Activated naive CD8-positive, alpha-beta T cell treated with anti-CD3 and anti-CD28 coated beads for 36 hours (primary cell): ENCODE results near the gene OSBPL5. TPM values are rescaled to one million over a fixed set of nuclear protein-coding genes. Genes with fewer than 3 reads are reported as not detected.

Experiments
- DNase-seq: peaks from one replicate; pipeline ENCODE4 v3.0.0; 2021
- H3K27ac Mint-ChIP-seq: one replicate; pipeline ENCODE4 v1.8.0; 2022; ENCODE audit warnings: mild to moderate bottlenecking, moderate library complexity, mixed read lengths
- H3K27me3 Mint-ChIP-seq: one replicate; pipeline ENCODE4 v1.8.0; 2022; ENCODE audit warnings: mild to moderate bottlenecking, mixed read lengths
- H3K36me3 Mint-ChIP-seq: one replicate; pipeline ENCODE4 v1.8.0; 2021; ENCODE audit warnings: mild to moderate bottlenecking, mixed read lengths
- H3K4me1 Mint-ChIP-seq: one replicate; pipeline ENCODE4 v1.8.0; 2021; ENCODE audit warnings: mixed read lengths
- H3K4me3 Mint-ChIP-seq: one replicate; pipeline ENCODE4 v1.8.0; 2022; ENCODE audit warnings: mild to moderate bottlenecking, moderate library complexity, mixed read lengths
- H3K9me3 Mint-ChIP-seq: one replicate; pipeline ENCODE4 v1.8.0; 2022; ENCODE audit warnings: mixed read lengths
- total RNA-seq, 2 experiments: library from RNA; stranded (reverse); gene quantifications; one replicate each; pipeline ENCODE4 v1.2.3, GENCODE V29; 2021

OSBPL5 gene
- total RNA-seq, 2 experiments from 2014 or later, result 6.6 to 7.3 TPM

DNA sequence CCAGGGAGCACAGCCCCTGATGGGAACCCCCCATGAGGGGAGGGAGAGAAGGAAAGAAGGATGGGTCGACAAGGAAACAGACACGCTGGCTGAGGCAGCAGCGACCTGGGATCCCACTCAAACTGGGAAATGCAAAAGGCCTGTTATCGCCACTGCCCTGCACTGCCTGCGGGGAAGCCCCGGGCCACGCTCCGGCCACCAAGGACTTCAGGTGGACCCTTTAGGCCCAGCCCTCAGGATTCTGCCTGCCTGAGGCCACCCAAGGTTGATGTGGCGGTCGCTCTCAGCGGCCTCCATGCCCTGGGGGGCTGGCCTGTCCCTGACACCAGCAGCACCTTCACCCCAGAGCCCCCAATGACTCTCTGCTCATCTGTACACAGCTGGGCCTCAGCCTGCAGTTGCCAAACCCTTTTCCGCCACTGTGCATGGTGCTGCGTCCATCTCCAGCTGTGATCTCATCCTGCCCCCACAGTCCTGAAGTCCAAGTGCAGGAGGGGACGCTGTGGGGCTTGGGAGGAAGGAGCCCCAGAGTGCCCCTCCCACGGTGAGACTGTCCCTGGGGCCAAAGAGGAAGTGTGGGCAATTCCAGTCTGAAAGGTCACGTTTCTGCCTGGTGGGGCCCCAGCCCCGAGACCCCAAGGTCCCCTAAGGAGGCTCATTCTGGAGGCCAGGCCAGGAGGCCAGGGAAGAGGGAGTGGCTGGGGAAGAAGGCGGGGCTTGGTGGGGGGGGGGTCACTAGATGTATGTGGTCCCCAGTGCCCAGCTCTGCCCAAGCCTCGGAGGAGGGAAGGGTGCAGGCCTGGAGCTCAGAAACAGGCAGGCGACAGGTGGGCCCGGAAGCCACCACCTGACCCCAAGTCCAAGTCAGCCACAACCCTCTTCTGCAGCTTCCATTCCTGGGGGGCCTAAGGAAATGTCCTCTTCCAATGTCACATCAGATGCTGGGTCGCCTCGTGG, 31.6 kb downstream of the OSBPL5 start:
- H3K27ac Mint-ChIP-seq, result no peak overlapping the region
- no peaks in the 10 kb centered on the region for H3K27me3 Mint-ChIP-seq
- no peaks in the 10 kb centered on the region for H3K9me3 Mint-ChIP-seq
- no peaks in the 10 kb centered on the region for H3K36me3 Mint-ChIP-seq
- no peak overlapping the region for H3K4me3 Mint-ChIP-seq
- H3K4me1 Mint-ChIP-seq, result peaks cover 17% of the 10 kb centered on the region
- DNase-seq, result no peak

DNA sequence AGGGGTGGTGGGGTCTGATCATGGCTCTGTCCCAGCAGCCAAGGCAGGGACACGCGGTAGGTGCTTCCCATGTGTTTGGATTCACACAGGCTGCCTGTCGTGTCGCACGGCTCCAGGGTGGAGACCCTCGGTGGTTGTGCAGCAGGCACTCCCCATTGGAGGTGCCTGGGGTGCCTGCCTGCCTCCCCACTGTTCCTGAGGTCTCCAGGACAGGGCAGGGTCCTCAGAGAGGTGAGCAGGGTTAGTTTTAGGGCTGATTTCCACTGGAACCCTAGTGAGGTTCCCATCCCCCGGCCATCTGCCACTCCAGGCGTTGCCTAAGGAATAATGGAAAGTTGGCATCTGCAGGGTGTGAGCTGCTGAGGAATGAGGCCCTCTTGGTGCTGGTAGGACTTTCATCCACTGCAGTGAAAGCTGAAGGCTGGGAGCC, 32.3 kb downstream of the OSBPL5 start:
- H3K27ac Mint-ChIP-seq, result no peak overlapping the region

DNA sequence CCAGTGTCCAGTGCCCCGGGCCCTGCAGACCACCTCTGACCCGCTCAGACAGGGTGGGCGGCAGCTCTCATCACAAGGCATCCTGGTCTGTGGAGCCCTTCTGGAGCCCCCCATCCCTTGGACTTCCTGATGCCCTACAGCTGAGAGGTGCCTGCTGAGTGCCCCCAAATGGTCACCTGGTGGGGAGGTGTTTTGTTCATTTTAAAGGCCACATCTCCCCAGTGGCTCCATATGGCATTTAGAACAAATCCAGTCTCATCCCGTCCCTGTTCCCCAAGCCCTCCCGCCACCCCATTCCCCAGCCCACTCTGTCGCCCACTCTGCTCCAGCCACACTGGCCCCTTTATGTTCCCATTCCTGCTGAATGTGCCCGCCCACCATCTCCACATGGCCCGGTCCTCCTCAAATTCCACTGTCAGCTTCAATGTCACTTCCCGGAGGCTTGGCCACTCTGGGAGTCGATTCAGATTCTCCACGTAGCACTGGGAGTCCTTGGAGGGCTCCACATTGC, 32.8 kb downstream of the OSBPL5 start:
- no peaks in the 10 kb centered on the region for H3K36me3 Mint-ChIP-seq

More for the DNA sequence above, 32.3 kb downstream of the OSBPL5 start:
- Mint-ChIP-seq H3K9me3 (no peaks in the 10 kb centered on the region), H3K27me3 (no peaks in the 10 kb centered on the region), H3K36me3 (no peaks in the 10 kb centered on the region), H3K4me1 (peaks cover 17% of the 10 kb centered on the region), H3K4me3 (no peak overlapping the region)
- no peak for DNase-seq

DNA sequence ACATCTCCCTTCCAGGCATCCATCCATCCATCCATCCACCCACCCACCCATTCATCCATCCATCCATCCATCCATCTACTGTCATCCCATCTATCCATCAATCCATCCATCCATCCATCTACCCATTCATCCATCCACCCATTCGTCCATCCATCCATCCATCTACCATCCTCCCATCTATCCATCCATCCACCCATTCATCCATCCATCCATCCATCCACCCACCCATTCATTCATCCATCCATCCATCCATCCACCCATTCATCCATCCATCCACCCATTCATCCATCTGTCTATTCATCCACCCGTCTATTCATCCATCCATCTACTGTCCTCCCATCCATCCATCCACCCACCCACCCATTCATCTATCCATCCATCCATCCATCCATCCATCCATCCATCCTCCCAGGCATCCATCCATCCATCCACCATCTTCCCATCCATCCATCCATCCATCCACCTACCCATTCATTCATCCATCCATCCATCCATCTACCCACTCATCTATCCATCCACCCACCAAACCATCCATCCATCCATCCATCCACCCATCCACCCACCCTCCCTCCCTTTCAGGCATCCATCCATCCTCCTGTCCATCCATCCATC, 33.7 kb downstream of the OSBPL5 start:
- peaks cover 9% of the 10 kb centered on the region for H3K4me1 Mint-ChIP-seq
- DNase-seq, result no peak
- H3K36me3 Mint-ChIP-seq, result no peaks in the 10 kb centered on the region
- H3K27ac Mint-ChIP-seq, result no peak overlapping the region
- no peak overlapping the region for H3K4me3 Mint-ChIP-seq
- no peaks in the 10 kb centered on the region for H3K9me3 Mint-ChIP-seq
- H3K27me3 Mint-ChIP-seq, result no peaks in the 10 kb centered on the region

More for the DNA sequence above, 32.8 kb downstream of the OSBPL5 start:
- DNase-seq, result no peak
- no peaks in the 10 kb centered on the region for H3K27me3 Mint-ChIP-seq
- no peak overlapping the region for H3K4me3 Mint-ChIP-seq
- H3K4me1 Mint-ChIP-seq, result peaks cover 14% of the 10 kb centered on the region
- H3K9me3 Mint-ChIP-seq, result no peaks in the 10 kb centered on the region
- H3K27ac Mint-ChIP-seq, result no peak overlapping the region

DNA sequence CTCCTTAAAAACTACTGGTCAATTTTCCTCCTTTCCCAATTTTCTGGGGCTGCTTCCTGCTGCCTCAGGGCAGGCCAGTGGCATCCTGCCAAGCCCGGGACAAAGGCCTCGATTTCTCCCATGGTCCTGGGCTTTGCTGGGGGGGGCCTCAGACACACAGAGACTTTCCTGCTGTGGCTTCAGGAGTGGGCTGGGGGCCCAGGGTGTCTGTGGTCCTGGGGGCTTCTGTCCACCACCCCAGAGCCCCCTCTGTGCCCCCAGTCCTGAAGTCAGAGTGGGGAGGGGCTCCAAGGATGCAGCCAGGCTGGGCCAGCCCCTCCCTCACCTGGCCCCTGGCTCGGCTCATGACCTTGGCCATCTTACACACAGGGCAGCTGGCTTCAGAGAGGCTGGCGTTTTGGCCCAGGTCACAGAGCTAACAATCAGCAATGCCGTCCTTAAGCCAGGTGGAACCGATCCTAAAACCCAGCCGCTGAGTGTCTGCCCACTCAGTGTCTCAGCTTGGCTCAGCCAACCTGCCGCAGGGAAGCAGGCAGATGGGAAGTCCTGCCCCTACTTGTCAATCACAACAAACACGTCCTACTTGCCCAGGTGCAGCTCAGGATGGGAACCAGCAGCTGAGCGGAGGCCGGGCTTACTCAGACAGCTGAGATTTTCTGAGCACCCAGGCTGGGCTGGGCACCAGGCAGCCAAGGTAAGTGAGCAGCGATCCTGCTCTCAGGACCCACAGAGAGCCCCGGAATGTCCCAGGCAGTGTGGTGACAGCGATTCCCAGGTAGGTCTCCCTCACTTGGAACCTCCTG, 34.6 kb downstream of the OSBPL5 start:
- no peak overlapping the region for H3K4me3 Mint-ChIP-seq
- no peaks in the 10 kb centered on the region for H3K27me3 Mint-ChIP-seq
- H3K4me1 Mint-ChIP-seq, result peaks cover 4% of the 10 kb centered on the region
- H3K27ac Mint-ChIP-seq, result no peak overlapping the region
- H3K36me3 Mint-ChIP-seq, result no peaks in the 10 kb centered on the region
- no peak for DNase-seq
- no peaks in the 10 kb centered on the region for H3K9me3 Mint-ChIP-seq

DNA sequence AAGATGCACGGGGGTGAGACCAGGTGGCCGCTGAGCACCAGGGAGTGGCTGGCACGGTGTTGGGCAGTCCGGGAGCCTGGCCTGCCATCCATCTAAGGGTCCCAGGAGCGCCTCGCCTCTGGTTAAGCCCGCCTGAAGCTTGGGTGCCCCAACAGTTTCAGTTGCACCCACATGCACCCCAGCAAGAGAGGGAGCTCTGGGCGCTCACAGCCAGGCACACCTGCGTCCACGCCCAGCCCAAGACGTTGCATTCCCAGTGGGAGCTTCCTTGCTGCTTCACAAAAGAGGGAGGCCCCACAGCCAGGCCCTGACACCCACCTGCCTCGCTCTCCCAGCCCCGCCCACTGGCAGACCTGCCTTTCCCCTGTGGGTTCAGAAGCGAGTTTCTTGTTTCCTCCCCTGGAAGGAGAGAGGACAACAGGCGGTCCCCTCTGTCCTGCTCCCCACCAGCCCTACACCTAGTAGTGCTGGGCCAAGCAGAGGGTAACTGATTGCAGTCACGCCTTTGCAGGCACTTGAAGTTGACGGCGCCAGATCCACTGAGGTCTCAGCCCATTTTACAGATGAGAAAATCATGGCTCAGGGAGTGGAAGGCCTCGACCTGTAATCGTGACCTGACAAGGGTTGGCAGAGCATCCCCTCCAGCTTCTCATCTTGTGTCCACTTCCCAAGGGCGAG, 35.4 kb downstream of the OSBPL5 start:
- H3K4me1 Mint-ChIP-seq, result no peaks in the 10 kb centered on the region

DNA sequence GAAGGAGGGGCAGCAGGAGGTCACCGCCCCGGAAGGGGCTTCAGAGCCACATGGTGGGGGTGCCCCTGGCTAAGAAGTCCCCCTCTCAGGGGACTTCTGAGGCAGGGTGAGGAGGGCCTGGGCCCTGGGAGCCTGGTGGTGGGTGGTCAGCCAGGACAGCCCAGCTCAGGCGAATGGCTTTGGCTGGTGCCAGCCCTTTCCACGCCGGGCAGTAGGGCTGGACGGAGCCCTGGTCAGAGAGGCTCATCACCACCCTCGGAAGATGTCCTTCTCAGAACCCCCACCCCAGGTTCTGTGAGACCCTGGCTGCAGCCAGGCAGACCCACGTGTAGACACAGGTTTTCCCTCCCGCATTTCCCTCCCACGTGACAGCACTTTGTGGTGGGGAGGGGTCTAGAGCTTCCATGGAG, 35.9 kb downstream of the OSBPL5 start:
- no peak for DNase-seq
- Mint-ChIP-seq H3K4me1 (no peaks in the 10 kb centered on the region), H3K27me3 (no peaks in the 10 kb centered on the region), H3K27ac (no peak overlapping the region), H3K4me3 (no peak overlapping the region), H3K36me3 (no peaks in the 10 kb centered on the region), H3K9me3 (no peaks in the 10 kb centered on the region)

More for the DNA sequence above, 35.4 kb downstream of the OSBPL5 start:
- Mint-ChIP-seq H3K36me3 (no peaks in the 10 kb centered on the region), H3K27ac (no peak overlapping the region), H3K27me3 (no peaks in the 10 kb centered on the region), H3K9me3 (no peaks in the 10 kb centered on the region), H3K4me3 (no peak overlapping the region)
- DNase-seq, result no peak

DNA sequence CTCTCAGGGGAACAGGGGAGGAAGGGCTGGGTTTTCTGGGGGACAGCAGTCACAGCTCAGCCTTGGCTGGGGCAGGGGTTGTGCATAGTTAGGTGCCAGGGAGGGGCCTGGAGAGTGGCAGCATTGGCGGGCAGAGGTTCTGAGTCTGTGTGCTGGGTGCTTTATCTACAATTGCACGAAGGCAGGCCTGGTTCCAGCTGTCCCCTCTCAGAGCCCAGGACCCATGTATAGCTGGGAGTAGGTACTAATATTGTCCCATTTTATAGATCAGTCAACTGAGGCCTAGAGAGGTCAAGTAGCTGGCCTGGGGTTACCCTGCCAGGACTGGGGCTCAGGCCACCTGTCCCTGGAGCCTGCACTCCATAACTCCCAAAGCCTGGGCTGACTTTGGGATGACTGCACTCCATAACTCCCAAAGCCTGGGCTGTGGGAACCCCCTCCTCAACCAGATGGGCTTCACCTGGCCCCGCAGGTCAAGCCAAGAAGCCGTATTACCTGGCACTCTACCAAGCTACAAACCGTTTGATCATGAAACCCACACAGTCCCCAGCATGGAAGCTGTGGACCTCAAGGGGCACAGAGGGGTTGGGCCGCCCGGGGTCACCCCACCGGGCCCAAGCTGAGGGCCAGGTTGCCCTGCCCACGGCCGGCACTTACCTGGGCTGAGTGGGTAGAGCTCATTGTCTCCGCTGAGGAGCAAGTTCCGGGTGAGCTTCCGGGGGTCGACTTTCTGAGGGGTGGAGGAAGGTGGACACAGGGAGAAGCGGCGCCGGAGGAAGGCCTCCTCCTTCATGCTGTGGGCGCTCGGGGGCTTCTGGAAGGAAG, 36.5 kb downstream of the OSBPL5 start:
- H3K4me3 Mint-ChIP-seq, result no peak overlapping the region
- no peaks in the 10 kb centered on the region for H3K27me3 Mint-ChIP-seq
- no peaks in the 10 kb centered on the region for H3K36me3 Mint-ChIP-seq
- no peak for DNase-seq
- H3K9me3 Mint-ChIP-seq, result no peaks in the 10 kb centered on the region
- H3K27ac Mint-ChIP-seq, result no peak overlapping the region
- no peaks in the 10 kb centered on the region for H3K4me1 Mint-ChIP-seq

DNA sequence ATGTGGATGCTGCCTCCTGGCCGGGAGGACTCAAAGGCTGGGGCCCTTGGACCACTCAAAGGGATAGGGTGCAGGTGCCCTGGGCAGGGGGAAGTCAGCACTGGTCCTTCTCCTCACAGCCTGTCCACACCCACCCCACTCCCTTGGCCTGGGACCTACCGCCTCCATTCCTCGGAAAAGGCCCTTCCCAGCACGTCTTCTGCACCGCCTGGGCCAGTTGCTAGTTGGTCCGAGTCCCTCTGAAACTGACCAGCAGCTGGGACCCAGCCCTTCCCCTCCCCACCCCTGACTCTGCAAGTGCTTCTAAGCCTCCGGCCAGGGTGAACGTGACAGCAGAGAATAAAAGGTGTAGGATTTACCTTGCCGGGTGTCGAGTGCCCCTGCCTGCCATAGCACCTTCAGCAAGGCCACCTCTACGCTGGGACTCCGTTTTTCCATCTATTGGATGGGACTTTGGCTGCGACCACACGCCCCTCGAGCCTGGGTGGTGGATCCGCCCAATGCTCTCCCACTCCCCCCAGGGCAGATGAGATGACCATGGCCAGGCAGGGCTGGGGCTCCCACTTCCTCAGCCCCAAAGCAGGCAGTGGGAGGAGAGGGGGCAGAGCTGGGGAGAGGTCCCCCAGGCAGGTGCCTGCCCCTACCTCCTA, 37.3 kb downstream of the OSBPL5 start:
- DNase-seq, result no peak
- H3K4me1 Mint-ChIP-seq, result no peaks in the 10 kb centered on the region
- H3K27ac Mint-ChIP-seq, result no peak overlapping the region
- H3K27me3 Mint-ChIP-seq, result no peaks in the 10 kb centered on the region
- no peaks in the 10 kb centered on the region for H3K9me3 Mint-ChIP-seq
- H3K4me3 Mint-ChIP-seq, result no peak overlapping the region
- no peaks in the 10 kb centered on the region for H3K36me3 Mint-ChIP-seq

DNA sequence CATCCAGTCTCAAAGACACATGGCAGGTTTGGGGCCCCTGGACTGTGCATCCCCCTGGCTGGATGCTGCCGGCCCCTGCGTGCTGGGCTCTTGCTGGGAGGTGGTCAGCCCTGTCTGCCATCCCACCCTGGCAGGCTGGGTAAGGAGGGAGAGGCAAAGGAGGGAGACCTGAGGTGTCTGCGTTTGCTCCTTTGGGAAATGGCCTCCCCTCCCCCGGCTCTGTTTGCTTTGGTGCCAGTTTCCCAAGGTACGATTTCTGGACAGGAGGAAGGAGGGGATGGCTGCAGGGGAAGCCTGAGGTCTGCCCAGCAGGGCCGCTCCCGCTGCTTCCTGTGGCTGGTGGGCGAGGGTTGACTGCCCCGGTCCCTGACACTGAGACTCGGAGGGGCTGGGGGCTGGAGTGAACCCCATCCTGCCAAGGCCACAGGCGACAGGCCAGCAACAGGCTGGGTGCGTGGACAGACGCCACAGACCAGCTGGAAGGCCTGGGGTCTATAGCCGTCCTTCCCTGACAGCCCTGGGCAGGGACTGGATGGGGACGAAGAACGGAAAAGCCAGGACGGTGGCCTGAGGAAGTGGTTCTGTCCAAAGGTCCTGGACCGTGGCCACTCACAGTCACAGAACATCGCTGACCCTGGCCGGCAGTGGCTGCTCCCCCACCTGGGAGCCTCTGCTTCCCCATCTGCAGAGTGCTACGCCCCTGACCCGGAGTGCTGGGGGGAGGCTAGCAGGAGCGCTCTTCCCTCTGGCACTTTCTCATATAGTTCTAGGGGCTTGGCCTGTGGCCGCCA, 38.0 kb downstream of the OSBPL5 start:
- H3K36me3 Mint-ChIP-seq, result no peaks in the 10 kb centered on the region
- no peak overlapping the region for H3K27ac Mint-ChIP-seq
- H3K4me3 Mint-ChIP-seq, result no peak overlapping the region
- no peaks in the 10 kb centered on the region for H3K27me3 Mint-ChIP-seq
- no peaks in the 10 kb centered on the region for H3K9me3 Mint-ChIP-seq
- no peak for DNase-seq
- no peaks in the 10 kb centered on the region for H3K4me1 Mint-ChIP-seq

DNA sequence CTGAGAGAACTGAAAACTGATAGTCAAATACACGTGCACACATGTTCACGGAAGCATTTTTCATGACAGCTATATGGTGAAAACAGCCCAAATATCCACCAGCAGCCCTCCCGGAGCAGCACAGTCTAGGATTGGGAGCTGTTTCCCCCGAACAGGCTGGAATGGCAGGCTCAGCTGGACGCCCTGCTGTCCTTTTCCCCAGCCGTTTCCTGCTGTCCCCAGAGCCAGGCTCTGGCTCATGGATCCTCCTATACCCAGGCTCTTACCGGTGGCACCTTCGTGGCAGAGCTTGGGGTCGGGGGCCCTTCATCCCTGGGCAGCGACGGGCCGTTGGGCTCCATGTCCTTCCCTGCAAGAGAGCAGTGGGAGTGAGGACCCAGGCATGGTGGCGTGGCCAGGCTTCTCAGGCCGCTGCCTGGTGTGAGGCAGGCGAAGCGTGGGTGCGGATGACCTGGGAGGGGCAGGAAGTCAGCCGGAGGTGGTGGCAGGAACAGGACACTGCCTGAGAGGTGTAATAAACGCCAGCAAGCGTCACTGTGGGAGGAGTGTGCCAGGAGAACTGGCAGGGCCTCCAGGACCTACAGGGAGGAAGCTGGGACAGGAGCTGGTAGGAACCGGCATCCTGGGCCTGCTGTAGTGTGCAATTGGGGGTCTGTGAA, 38.8 kb downstream of the OSBPL5 start:
- no peak for DNase-seq
- no peaks in the 10 kb centered on the region for H3K36me3 Mint-ChIP-seq
- no peak overlapping the region for H3K27ac Mint-ChIP-seq
- no peak overlapping the region for H3K4me3 Mint-ChIP-seq
- no peaks in the 10 kb centered on the region for H3K27me3 Mint-ChIP-seq
- H3K9me3 Mint-ChIP-seq, result no peaks in the 10 kb centered on the region
- no peaks in the 10 kb centered on the region for H3K4me1 Mint-ChIP-seq

DNA sequence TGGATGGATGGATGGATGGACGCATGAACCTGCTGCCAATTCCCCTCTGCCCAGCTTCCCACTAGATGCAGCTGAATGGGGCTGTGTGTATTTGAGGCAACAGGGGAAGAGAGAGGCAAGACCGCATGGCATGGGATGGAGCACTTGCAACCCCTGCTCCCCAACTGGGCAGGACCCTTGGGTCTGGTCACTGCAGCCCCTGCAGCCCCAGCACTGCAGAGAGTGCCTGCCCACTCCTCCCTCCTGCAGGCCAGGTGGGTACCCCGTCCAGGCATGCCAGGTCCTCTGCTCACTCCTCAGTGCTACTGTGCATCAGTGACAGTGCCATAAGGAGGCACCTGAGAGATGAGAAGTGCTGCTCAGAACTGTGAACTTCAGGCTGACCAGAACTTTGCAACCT, 40.3 kb downstream of the OSBPL5 start:
- H3K36me3 Mint-ChIP-seq, result no peaks in the 10 kb centered on the region
- H3K27ac Mint-ChIP-seq, result no peak overlapping the region

More for the DNA sequence above, 40.3 kb downstream of the OSBPL5 start:
- Mint-ChIP-seq H3K9me3 (no peaks in the 10 kb centered on the region), H3K4me1 (no peaks in the 10 kb centered on the region), H3K4me3 (no peak overlapping the region), H3K27me3 (no peaks in the 10 kb centered on the region)
- no peak for DNase-seq
